NCI-H345 treated with DMSO at 0.1 percent for 48 hours (cell line): ENCODE measurements around the gene SEMA3B.
"Not testable (repeated sequence)": the region's sequence is repeated elsewhere in the genome, so short reads cannot be mapped to it uniquely, and the experiment has no call there.

Experiments used
- DNase-seq: peaks from one replicate; lab custom pipeline; 2025; ENCODE audit not compliant: unreplicated experiment; lab: John Stamatoyannopoulos, UW

The SEMA3B gene

GRCh38 chr3:50258029-50258680 is 10.8 kb upstream of the SEMA3B start:
- DNase-seq, result no peak

GRCh38 chr3:50258979-50259378 is 10.0 kb upstream of the SEMA3B start:
- DNase-seq, result no peak

- DNase-seq, result peak; percentile 28
These were observed 9.4 kb upstream of the SEMA3B start for GRCh38 chr3:50259432-50260026.

GRCh38 chr3:50260027-50260941 is 8.7 kb upstream of the SEMA3B start:
- DNase-seq, result peak; percentile 49

- DNase-seq, result no peak
These were observed 8.0 kb upstream of the SEMA3B start for GRCh38 chr3:50260942-50261441.

GRCh38 chr3:50261505-50261904 is 7.4 kb upstream of the SEMA3B start:
- DNase-seq, result no peak

- not testable (repeated sequence) for DNase-seq
These were observed 6.7 kb upstream of the SEMA3B start for GRCh38 chr3:50262200-50262599.

GRCh38 chr3:50262778-50263177 is 6.2 kb upstream of the SEMA3B start:
- no peak for DNase-seq

- DNase-seq, result no peak
These were observed 5.2 kb upstream of the SEMA3B start for GRCh38 chr3:50263478-50264382.

- no peak for DNase-seq
These were observed 4.5 kb upstream of the SEMA3B start for GRCh38 chr3:50264383-50264963.

- DNase-seq, result no peak
These were observed 3.9 kb upstream of the SEMA3B start for GRCh38 chr3:50264964-50265485.

GRCh38 chr3:50265571-50265970 is 3.4 kb upstream of the SEMA3B start:
- DNase-seq, result no peak

GRCh38 chr3:50266017-50266416 is 2.9 kb upstream of the SEMA3B start:
- DNase-seq, result no peak

GRCh38 chr3:50266836-50267235 is 2.1 kb upstream of the SEMA3B start:
- DNase-seq, result no peak

- DNase-seq, result no peak
These were observed 1.6 kb upstream of the SEMA3B start for GRCh38 chr3:50267280-50267913.

- DNase-seq, result no peak
These were observed 671 bp upstream of the SEMA3B start for GRCh38 chr3:50268276-50268675.

- DNase-seq, result no peak
These were observed 513 bp downstream of the SEMA3B start for GRCh38 chr3:50269460-50269859.

GRCh38 chr3:50269977-50270413 is 1.0 kb downstream of the SEMA3B start:
- no peak for DNase-seq

GRCh38 chr3:50270422-50271224 is 1.7 kb downstream of the SEMA3B start:
- no peak for DNase-seq
